Spleen (tissue), 7 donors: ENCODE measurements around the gene MOGAT2.

Experiments used
- CTCF ChIP-seq, 11 experiments: fragments of 200-600 bp in 7 of 11; fragments of 450-650 bp in 4 of 11; sonication (generic) in 4 of 11; IDR thresholded peaks in 8 of 11; conservative IDR thresholded peaks in 3 of 11; 1 replicate in 7 of 11; 2 replicates in 4 of 11; pipeline versions ENCODE4 v1.4.0 to v1.8.0; 2016 to 2021; ENCODE audit warnings: antibody characterized with exemption in 11 of 11, inconsistent platforms in 4 of 11, mild to moderate bottlenecking in 1 of 11
- POLR2A ChIP-seq, 3 donors: fragments of 450-650 bp; IDR thresholded peaks; one replicate each; pipeline ENCODE4 v1.5.1; 2017; ENCODE audit warnings: antibody characterized with exemption in 3 of 3, mild to moderate bottlenecking in 1 of 3
- donor health status: DM: no; HTN: no; CAD: no; lungs with moderate emphysema.
- donor health status: DM: no; HTN: no; CAD: no.
- donor health status: DM: no; HTN: no; CAD: no.

- TF ChIP-seq CTCF (IDR thresholded peaks at IDR 0.05 in 8 of 11, conservative IDR thresholded peaks at IDR 0.05 in 3 of 11) (no peak), POLR2A (IDR thresholded peaks at IDR 0.05) (no peak)
These were observed 62.3 kb downstream of the MOGAT2 start for GRCh38 chr11:75779960-75780359.
